Omental fat pad (tissue), 4 donors: Measurements from ENCODE around the gene GPR89B. TPM values are rescaled to one million over a fixed set of nuclear protein-coding genes. Genes with fewer than 3 reads are reported as not detected.

Experiments
- ATAC-seq: fragments of 150-250 bp; one replicate; pipeline ENCODE4 v1.9.1; 2016; ENCODE audit warnings: mild to moderate bottlenecking, moderate library complexity; ENCODE audit not compliant: low FRiP score
- DNase-seq: peaks from one replicate; pipeline ENCODE4 v3.0.0-alpha.2; 2019; ENCODE audit warnings: low spot score
- CTCF ChIP-seq, 3 donors: fragments of 450-650 bp; IDR thresholded peaks; one replicate each; pipeline ENCODE4 v1.5.1; 2016 to 2017; ENCODE audit warnings: antibody characterized with exemption in 3 of 3, mild to moderate bottlenecking in 3 of 3, moderate library complexity in 2 of 3
- total RNA-seq, 4 donors: library from RNA; depleted of rRNA; stranded (reverse); fragments of >200 nt; gene quantifications; one replicate each; pipeline ENCODE4 v1.1.0, GENCODE V29; 2016

The GPR89B gene
- total RNA-seq = 10 to 100 TPM in 3 of 4 donors, 1 to 10 TPM in 1; 8.5 to 22.7 (median 12.5) TPM

GRCh38 chr1:147928236-147929132 lies at the start of gene GPR89B:
Gene GPR89B, plus strand, starts transcription at chr1:147928420. Its CDS starts 117 bp downstream, at chr1:147928537.
- ATAC-seq (peak; percentile 100), DNase-seq (peak; percentile 52)

GRCh38 chr1:147879911-147880310 lies 48.3 kb upstream of the GPR89B start:
- DNase-seq (no peak), ATAC-seq (no peak)
- TF ChIP-seq CTCF (IDR thresholded peaks at IDR 0.05) = no peak

GRCh38 chr1:147882535-147882934 lies 45.7 kb upstream of the GPR89B start:
- TF ChIP-seq CTCF (IDR thresholded peaks at IDR 0.05) = no peak
- ATAC-seq = no peak

GRCh38 chr1:147890177-147890790 lies 37.9 kb upstream of the GPR89B start:
- ATAC-seq (peak; percentile 82), DNase-seq (peak; percentile 30)
- TF ChIP-seq CTCF (IDR thresholded peaks at IDR 0.05) = no peak

More at GRCh38 chr1:147882535-147882934, 45.7 kb upstream of the GPR89B start:
- DNase-seq = no peak

DNA sequence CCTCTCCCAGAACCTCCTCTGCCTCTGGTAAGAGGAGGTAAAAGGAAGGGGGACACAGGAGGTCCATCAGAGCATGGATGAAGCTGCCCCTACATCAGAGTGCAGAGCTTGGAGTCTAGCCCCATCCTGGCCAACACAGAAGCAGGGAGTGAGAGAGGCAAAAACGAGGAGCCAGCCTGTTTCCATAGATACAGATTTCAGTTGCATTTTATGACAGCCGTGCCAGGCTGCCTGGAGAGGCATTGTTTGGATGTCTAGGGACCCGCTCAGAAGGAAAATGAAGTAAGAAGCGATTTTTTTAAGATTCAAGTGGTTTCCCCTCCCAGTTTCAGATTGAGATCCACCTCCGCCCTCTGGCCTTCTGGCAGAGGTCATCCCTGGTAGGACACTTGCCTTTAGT lies 37.1 kb upstream of the GPR89B start:
- no peak for TF ChIP-seq CTCF (IDR thresholded peaks at IDR 0.05)
- no peak for ATAC-seq
- DNase-seq = no peak

DNA sequence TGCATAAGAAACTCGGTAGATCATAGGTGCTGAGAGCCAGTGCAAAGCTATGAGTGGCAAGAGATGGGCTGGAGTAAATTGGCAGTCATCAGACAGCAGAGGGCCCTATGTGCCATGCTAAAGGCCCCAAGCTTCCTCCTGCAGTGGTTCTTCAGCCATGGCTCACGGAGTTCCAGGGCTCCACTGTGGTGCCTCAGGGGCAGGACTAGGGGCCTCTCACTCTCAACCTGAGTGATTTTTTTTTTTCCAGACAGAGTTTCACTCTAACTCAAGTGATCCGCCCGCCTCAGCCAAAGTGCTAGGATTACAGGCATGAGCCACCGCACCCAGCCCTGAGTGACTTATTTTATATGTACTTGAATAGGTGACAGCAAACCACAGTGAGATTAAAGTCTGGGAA lies 36.0 kb upstream of the GPR89B start:
- no peak for ATAC-seq
- no peak for TF ChIP-seq CTCF (IDR thresholded peaks at IDR 0.05)
- no peak for DNase-seq

DNA sequence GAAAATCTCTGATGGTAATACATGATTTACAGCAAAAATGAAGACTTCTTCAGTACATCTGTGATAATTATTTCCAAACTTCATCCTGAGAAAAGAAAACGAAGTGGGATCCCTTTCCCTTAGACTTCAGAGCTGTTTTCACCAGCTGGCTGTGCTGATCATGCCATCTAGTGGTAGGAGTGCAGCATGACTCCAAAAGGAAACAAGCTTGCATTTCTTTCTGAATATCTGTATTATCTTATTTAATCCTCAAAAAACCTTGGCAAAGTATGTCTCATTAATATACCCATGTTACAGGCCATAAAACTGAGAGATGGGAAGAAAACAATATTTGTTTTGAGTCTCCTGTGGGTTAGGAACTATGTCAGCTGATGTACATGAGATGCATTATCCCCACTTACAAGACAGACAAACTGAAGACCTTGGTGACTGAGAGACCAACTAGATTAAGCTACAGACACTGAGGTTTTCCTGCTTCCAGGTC lies 35.4 kb upstream of the GPR89B start:
- no peak for ATAC-seq
- DNase-seq = no peak
- peak in 2 of 3 donors; percentile 13 to 82 for TF ChIP-seq CTCF (IDR thresholded peaks at IDR 0.05)
